ENCODE results near the gene ARHGDIB. TPM values are rescaled to one million over a fixed set of nuclear protein-coding genes. Genes with fewer than 3 reads are reported as not detected.

ARHGDIB gene
- total RNA-seq, 2 donors from 2014 or later = 199 to 223 TPM

GRCh38 chr12:14995583-14996425 lies 34.4 kb upstream of the ARHGDIB start:
- peaks cover 6 to 44% of the 10 kb centered on the region in 2 donors for H3K4me1 ChIP-seq (ENCODE audit: control insufficient read depth in 1 of 2, low read depth in 2 of 2)
- DNase-seq (ENCODE audit: low spot score) (no peak), ATAC-seq (ENCODE audit: insufficient number of reproducible peaks, low FRiP score, low read depth) (no peak)
- no peaks in the 10 kb centered on the region for H3K36me3 ChIP-seq
- H3K27ac ChIP-seq = no peak overlapping the region
- no peaks in the 10 kb centered on the region for H3K27me3 ChIP-seq (replicated peaks; ENCODE audit: insufficient read depth)
- no peak overlapping the region for H3K4me3 ChIP-seq
- H3K9me3 ChIP-seq = no peaks in the 10 kb centered on the region
- TF ChIP-seq CTCF (IDR thresholded peaks at IDR 0.05) = peak; percentile 63

- peak overlapping the region in 1 of 2 donors; percentile 45 for H3K27ac ChIP-seq
- no peaks in the 10 kb centered on the region for H3K36me3 ChIP-seq
- H3K4me1 ChIP-seq (ENCODE audit: control insufficient read depth in 1 of 2, low read depth in 2 of 2) = peaks cover 6 to 37% of the 10 kb centered on the region in 2 donors
- H3K27me3 ChIP-seq (replicated peaks; ENCODE audit: insufficient read depth) = no peaks in the 10 kb centered on the region
- ATAC-seq (ENCODE audit: insufficient number of reproducible peaks, low FRiP score, low read depth) = no peak
- no peak for DNase-seq (ENCODE audit: low spot score)
- TF ChIP-seq CTCF (IDR thresholded peaks at IDR 0.05) = no peak
- H3K9me3 ChIP-seq = no peaks in the 10 kb centered on the region
- H3K4me3 ChIP-seq = no peak overlapping the region
These were observed 33.2 kb upstream of the ARHGDIB start for GRCh38 chr12:14994610-14995009.

- Histone ChIP-seq H3K4me1 (ENCODE audit: control insufficient read depth in 1 of 2, low read depth in 2 of 2) (peaks cover 6 to 27% of the 10 kb centered on the region in 2 donors), H3K27me3 (replicated peaks; ENCODE audit: insufficient read depth) (no peaks in the 10 kb centered on the region), H3K27ac (peak overlapping the region in 1 of 2 donors; percentile 45), H3K36me3 (no peaks in the 10 kb centered on the region), H3K9me3 (no peaks in the 10 kb centered on the region), H3K4me3 (no peak overlapping the region)
- ATAC-seq (ENCODE audit: insufficient number of reproducible peaks, low FRiP score, low read depth) = peak; percentile 73
- DNase-seq (ENCODE audit: low spot score) = no peak
- no peak for TF ChIP-seq CTCF (IDR thresholded peaks at IDR 0.05)
These were observed 32.3 kb upstream of the ARHGDIB start for GRCh38 chr12:14993537-14994266.

- no peaks in the 10 kb centered on the region for H3K36me3 ChIP-seq
- H3K4me1 ChIP-seq (ENCODE audit: control insufficient read depth in 1 of 2, low read depth in 2 of 2) = peaks cover 6 to 22% of the 10 kb centered on the region in 2 donors
- no peak overlapping the region for H3K4me3 ChIP-seq
- H3K27ac ChIP-seq = no peak overlapping the region
- DNase-seq (ENCODE audit: low spot score) = no peak
- TF ChIP-seq CTCF (IDR thresholded peaks at IDR 0.05) = no peak
- ATAC-seq (ENCODE audit: insufficient number of reproducible peaks, low FRiP score, low read depth) = no peak
- no peaks in the 10 kb centered on the region for H3K27me3 ChIP-seq (replicated peaks; ENCODE audit: insufficient read depth)
- H3K9me3 ChIP-seq = no peaks in the 10 kb centered on the region
These were observed 31.7 kb upstream of the ARHGDIB start for GRCh38 chr12:14993117-14993516.

- Histone ChIP-seq H3K4me3 (no peak overlapping the region), H3K4me1 (ENCODE audit: control insufficient read depth in 1 of 2, low read depth in 2 of 2) (peaks cover 6 to 18% of the 10 kb centered on the region in 2 donors), H3K27ac (no peak overlapping the region), H3K27me3 (replicated peaks; ENCODE audit: insufficient read depth) (no peaks in the 10 kb centered on the region), H3K9me3 (no peaks in the 10 kb centered on the region), H3K36me3 (no peaks in the 10 kb centered on the region)
- no peak for ATAC-seq (ENCODE audit: insufficient number of reproducible peaks, low FRiP score, low read depth)
- no peak for DNase-seq (ENCODE audit: low spot score)
- TF ChIP-seq CTCF (IDR thresholded peaks at IDR 0.05) = no peak
These were observed 31.3 kb upstream of the ARHGDIB start for GRCh38 chr12:14992673-14993072.

Data from thoracic aorta (tissue), 2 donors.